ENCODE measurements around the gene AAGAB.

AAGAB gene

GRCh38 chr15:67208396-67208795 is 46.1 kb downstream of the AAGAB start:
- DNase-seq, result no peak

- DNase-seq, result no peak
Observed at GRCh38 chr15:67207555-67208207, 46.8 kb downstream of the AAGAB start.

- no peak for DNase-seq
Observed at GRCh38 chr15:67202991-67203390, 51.5 kb downstream of the AAGAB start.

GRCh38 chr15:67202091-67202490 is 52.4 kb downstream of the AAGAB start:
- no peak for DNase-seq

- DNase-seq, result no peak
Observed at GRCh38 chr15:67201136-67201535, 53.3 kb downstream of the AAGAB start.

- DNase-seq, result peak; percentile 44
Observed at GRCh38 chr15:67199881-67200763, 54.3 kb downstream of the AAGAB start.

- peak; percentile 56 for DNase-seq
Observed at GRCh38 chr15:67199391-67199790, 55.1 kb downstream of the AAGAB start.

- DNase-seq, result no peak
Observed at GRCh38 chr15:67198157-67198754, 56.2 kb downstream of the AAGAB start.

- DNase-seq, result no peak
Observed at GRCh38 chr15:67197364-67197695, 57.1 kb downstream of the AAGAB start.

GRCh38 chr15:67196672-67197363 is 57.6 kb downstream of the AAGAB start:
- peak; percentile 73 for DNase-seq

- DNase-seq, result no peak
Observed at GRCh38 chr15:67196222-67196621, 58.2 kb downstream of the AAGAB start.

GRCh38 chr15:67195305-67195704 is 59.2 kb downstream of the AAGAB start:
- DNase-seq, result no peak

- no peak for DNase-seq
Observed at GRCh38 chr15:67194171-67195114, 60.0 kb downstream of the AAGAB start.

- no peak for DNase-seq
Observed at GRCh38 chr15:67193223-67193990, 61.1 kb downstream of the AAGAB start.

GRCh38 chr15:67192185-67192820 is 62.2 kb downstream of the AAGAB start:
- no peak for DNase-seq

- no peak for DNase-seq
Observed at GRCh38 chr15:67190813-67191212, 63.6 kb downstream of the AAGAB start.

GRCh38 chr15:67190326-67190725 is 64.1 kb downstream of the AAGAB start:
- no peak for DNase-seq

- DNase-seq, result no peak
Observed at GRCh38 chr15:67189326-67190051, 65.0 kb downstream of the AAGAB start.

GRCh38 chr15:67188551-67189218 is 65.8 kb downstream of the AAGAB start:
- DNase-seq, result peak; percentile 87
